ENCODE measurements around the gene ARVCF. TPM values are rescaled to one million over a fixed set of nuclear protein-coding genes. Genes with fewer than 3 reads are reported as not detected.

Gene ARVCF
- total and polyA plus RNA-seq, 2 experiments from 2014 or later: 15.6 to 122 TPM

- Histone ChIP-seq H3K79me2 (replicated peaks; ENCODE audit: insufficient read depth) (no peaks in the 10 kb centered on the region), H3K27me3 (ENCODE audit: insufficient read depth) (no peaks in the 10 kb centered on the region), H3K4me1 (ENCODE audit: insufficient read depth) (no peaks in the 10 kb centered on the region), H3K4me2 (no peak overlapping the region), H4K20me1 (replicated peaks; ENCODE audit: insufficient read depth) (no peaks in the 10 kb centered on the region), H3K36me3 (ENCODE audit: insufficient read depth) (peaks cover 2% of the 10 kb centered on the region; the same call in 1 of the 2 replicates), H3K27ac (ENCODE audit: low read depth) (no peak overlapping the region), H3F3A (replicated peaks; ENCODE audit: low read depth) (no peaks in the 10 kb centered on the region), H2AFZ (no peak overlapping the region), H3K9me2 (ENCODE audit: insufficient read depth) (no peaks in the 10 kb centered on the region), H3K4me3 (no peak overlapping the region)
- no peak for ATAC-seq
- H3K27me3 Mint-ChIP-seq (ENCODE audit: insufficient read depth, low read depth, poor library complexity): peaks cover 8% of the 10 kb centered on the region
- H3K36me3 Mint-ChIP-seq (ENCODE audit: low read depth): peaks cover 18% of the 10 kb centered on the region
- H3K4me1 Mint-ChIP-seq: no peaks in the 10 kb centered on the region
- TF ChIP-seq ZNF114 (CRISPR knock-in tag; IDR thresholded peaks at IDR 0.05) (no peak), JUNB (IDR thresholded peaks at IDR 0.05; ENCODE audit: unreplicated experiment) (no peak), EZH2phosphoT487 (IDR thresholded peaks at IDR 0.05; ENCODE audit: unreplicated experiment) (no peak), EZH2 (IDR thresholded peaks at IDR 0.05; ENCODE audit: low read depth, unreplicated experiment) (no peak), CREB1 (CRISPR knock-in tag; IDR thresholded peaks at IDR 0.05; ENCODE audit: low read depth) (no peak), NANOG (IDR thresholded peaks at IDR 0.05; ENCODE audit: borderline replicate concordance) (no peak), CTCF (conservative IDR thresholded peaks at IDR 0.05; ENCODE audit: low read depth in 2 of 2) (no peak), POLR2AphosphoS5 (IDR thresholded peaks at IDR 0.05; ENCODE audit: low read depth) (no peak), ETS1 (IDR thresholded peaks at IDR 0.05) (no peak), ZNF462 (CRISPR knock-in tag; IDR thresholded peaks at IDR 0.05) (no peak), STAT1 (IDR thresholded peaks at IDR 0.05; ENCODE audit: unreplicated experiment) (no peak), ZNF331 (CRISPR knock-in tag; IDR thresholded peaks at IDR 0.05; ENCODE audit: low read depth) (no peak)
- TF ChIP-seq, protein P1, sequence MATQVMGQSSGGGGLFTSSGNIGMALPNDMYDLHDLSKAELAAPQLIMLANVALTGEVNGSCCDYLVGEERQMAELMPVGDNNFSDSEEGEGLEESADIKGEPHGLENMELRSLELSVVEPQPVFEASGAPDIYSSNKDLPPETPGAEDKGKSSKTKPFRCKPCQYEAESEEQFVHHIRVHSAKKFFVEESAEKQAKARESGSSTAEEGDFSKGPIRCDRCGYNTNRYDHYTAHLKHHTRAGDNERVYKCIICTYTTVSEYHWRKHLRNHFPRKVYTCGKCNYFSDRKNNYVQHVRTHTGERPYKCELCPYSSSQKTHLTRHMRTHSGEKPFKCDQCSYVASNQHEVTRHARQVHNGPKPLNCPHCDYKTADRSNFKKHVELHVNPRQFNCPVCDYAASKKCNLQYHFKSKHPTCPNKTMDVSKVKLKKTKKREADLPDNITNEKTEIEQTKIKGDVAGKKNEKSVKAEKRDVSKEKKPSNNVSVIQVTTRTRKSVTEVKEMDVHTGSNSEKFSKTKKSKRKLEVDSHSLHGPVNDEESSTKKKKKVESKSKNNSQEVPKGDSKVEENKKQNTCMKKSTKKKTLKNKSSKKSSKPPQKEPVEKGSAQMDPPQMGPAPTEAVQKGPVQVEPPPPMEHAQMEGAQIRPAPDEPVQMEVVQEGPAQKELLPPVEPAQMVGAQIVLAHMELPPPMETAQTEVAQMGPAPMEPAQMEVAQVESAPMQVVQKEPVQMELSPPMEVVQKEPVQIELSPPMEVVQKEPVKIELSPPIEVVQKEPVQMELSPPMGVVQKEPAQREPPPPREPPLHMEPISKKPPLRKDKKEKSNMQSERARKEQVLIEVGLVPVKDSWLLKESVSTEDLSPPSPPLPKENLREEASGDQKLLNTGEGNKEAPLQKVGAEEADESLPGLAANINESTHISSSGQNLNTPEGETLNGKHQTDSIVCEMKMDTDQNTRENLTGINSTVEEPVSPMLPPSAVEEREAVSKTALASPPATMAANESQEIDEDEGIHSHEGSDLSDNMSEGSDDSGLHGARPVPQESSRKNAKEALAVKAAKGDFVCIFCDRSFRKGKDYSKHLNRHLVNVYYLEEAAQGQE (IDR thresholded peaks at IDR 0.05; ENCODE audit: unreplicated experiment): no peak
- H3K9me3 Mint-ChIP-seq: peaks cover 19% of the 10 kb centered on the region
- H3K4me3 Mint-ChIP-seq: no peak overlapping the region
- no peak overlapping the region for H3K27ac Mint-ChIP-seq
- no peak for DNase-seq (ENCODE audit: low spot score)
Observed at GRCh38 chr22:19932367-19933206, 84.0 kb downstream of the ARVCF start.
